GM19043 (cell line): Measurements from ENCODE around the gene TRAPPC14.
"Not testable (repeated sequence)": the region's sequence is repeated elsewhere in the genome, so short reads cannot be mapped to it uniquely, and the experiment has no call there.

ENCODE experiments used
- ATAC-seq: cut with Tn5 transposase; IDR thresholded peaks from one replicate; pipeline ENCODE4 v1.9.1; 2021; ENCODE audit warnings: low read depth; ENCODE audit not compliant: unreplicated experiment

The TRAPPC14 gene

DNA sequence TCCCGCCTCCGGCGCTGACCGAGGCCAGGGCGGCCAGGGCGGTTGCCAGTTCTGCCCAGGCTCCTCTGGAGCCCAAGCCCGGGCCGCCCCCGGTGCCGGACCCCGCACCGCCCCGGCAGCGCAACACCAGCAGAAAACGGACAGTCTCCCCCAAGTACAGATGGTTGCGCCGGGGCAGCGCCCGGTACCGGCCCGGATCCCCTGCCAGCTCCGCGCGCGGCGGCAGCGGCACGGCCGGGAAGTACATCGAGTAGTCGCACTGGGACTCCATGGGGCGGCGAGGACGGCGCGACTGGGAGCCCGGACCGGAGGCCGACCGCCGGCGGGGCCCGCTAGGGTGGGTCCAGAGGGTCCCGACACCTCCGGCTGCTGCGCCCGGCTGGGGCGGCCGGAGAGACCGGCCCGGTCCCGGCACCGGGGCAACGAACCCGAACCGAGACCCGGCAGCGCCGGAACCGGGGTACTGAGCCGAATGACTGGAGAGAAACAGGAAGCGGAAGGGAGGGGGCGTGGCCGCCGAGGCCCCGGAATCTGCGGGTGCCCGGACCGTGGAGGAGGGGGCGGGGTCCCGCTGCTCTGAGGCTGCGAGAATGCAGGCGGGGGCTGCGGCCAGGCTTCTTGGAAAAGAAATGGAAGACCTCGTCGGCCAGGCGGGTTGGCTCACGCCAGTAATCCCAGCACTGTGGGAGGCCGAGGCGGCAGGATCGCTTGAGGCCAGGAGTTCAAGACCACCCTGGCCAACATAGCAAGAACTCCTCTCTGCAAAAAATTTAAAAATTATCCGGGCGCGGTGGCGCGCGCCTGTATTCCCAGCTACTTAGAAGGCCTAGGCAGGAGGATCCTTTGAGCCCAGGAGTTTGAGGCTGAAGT lies at the start of gene TRAPPC14:
Gene TRAPPC14, minus strand, starts transcription at position 495 of the 870 bp plus-strand sequence. Its CDS starts 224 bp downstream, at position 271.
- ATAC-seq, result peak; percentile 82

DNA sequence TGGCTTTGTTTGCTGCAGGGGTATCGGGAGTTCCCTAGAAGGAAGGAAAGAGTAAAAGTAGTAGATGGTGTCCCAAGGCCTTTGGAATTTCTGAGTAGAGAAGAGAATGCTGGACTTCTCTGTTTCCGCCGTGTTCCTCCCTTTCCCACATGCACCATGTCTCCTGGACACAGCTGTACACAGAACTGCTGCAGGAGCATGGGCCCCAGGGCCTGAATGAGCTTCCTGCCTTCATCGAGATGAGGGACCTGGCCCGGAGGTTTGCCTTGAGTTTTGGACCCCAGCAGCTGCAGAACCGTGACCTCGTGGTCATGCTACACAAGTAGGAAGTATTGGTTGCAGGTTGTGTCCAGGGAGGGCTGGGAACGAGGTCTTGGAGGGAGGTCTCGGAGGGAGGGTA lies 45.9 kb upstream of the TRAPPC14 start:
- no peak for ATAC-seq

DNA sequence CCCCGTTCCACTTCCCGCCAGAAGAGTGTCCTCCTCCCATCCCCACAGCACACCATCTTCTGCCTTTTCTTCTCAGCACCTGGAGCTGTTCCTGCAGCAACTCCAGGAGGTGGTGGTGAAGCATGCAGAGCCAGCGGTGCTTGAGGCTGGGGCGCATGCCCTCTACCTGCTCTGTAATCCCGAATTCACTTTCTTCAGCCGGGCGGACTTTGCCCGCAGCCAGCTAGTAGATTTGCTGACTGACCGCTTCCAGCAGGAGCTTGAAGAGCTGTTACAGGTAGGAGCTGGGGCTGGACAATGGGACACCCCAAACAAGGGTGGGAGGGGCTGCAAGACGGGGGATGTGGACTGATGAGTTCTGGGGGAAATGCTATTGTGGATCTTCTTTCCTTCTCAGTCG lies 42.2 kb upstream of the TRAPPC14 start:
- no peak for ATAC-seq

DNA sequence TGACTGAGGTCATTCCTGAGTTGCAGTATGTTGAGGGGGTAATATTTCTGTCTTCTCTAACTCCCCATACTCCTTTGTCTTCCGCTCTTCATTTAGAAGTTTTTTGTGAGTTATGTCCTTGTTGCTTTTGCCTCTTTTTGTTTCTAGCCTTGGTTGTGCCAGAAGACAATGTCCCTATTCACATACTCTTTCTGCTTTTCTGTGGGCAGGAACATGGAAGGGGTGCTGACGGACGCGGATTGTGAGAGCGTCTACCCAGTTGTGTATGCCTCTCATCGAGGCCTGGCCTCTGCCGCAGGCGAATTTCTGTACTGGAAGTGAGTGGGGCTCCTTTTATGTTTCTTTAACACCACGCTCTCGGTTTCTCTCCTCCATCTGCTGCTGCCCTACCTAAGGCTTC lies 39.7 kb upstream of the TRAPPC14 start:
- ATAC-seq, result no peak

DNA sequence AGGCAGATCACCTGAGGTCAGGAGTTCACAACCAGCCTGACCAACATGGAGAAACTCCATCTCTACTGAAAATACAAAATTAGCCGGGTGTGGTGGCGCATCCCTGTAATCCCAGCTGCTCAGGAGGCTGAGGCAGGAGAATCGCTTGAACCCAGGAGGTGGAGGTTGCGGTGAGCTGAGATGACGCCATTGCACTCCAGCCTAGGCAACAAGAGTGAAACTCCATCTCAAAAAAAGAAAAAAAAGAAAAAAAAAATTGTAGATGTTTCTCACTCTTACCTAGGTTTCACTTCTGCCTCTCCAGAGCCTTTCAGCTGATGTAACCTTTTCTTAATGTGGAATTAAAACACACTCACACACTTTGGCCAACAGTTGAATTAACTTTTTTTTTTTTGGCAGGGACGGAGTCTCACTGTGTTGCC lies 37.4 kb upstream of the TRAPPC14 start:
- ATAC-seq, result not testable (repeated sequence)

DNA sequence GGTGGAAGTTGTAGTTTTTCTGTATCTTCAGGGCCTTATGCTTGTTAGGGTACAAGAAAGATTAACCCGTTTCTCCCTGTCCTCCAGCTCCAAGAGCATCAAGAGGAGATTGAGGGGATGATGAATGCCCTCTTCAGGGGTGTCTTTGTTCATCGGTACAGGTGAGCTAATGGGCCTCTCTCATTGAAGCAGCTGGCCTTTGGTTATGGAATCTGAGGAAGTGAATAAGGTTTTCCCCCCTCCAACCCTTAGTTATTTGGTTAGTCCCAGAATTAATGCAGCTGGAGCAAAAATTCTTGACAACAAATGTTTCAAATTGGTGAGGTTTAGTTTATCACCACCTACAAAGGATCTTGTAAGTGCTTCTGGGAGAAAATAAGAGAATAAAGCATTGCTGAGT lies 36.7 kb upstream of the TRAPPC14 start:
- no peak for ATAC-seq

DNA sequence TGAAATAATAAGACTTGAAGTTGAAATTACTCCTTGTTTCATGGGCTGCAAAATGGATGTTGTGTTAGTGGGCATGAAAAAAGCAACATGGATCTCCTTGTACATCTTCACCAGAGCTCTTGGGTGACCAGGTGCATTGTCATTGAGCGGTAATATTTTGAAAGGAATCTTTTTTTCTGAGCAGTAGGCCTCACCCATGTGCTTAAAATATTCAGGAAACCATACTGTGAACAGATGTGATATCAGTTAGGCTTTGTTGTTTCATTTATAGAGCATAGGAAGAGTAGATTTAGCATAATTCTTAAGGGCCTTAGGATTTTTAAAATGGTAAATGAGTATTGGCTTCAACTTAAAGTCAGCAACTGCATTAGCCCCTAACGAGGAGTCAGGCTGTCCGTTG lies 34.4 kb upstream of the TRAPPC14 start:
- no peak for ATAC-seq

DNA sequence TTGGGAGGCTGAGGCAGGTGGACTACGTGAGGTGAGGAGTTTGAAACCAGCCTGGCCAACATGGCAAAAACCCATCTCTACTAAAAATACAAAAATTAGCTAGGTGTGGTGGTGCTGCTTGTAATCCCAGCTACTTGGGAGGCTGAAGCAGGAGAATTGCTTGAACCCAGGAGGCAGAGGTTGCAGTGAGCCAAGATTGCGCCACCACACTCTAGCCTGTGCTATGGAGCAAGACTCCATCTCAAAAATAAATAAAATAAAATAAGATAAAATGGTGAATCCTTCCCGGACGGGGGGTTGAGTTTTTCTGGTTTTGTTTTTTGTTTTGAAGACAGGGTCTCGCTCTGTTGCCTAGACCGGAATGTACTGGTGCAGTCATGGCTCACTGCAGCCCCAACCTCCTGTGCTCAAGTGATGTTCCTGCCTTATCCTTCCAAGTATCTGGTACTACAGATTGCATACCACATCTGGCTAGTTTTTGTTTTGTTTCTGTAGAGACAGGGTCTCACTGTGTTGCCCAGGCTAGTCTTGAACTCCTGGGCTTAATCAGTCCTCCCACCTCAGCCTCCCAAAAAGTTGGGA lies 33.8 kb upstream of the TRAPPC14 start:
- ATAC-seq, result not testable (repeated sequence)

GRCh38 chr7:100191775-100192174 lies 33.3 kb upstream of the TRAPPC14 start:
- ATAC-seq, result no peak

- ATAC-seq, result no peak
Observed at GRCh38 chr7:100190048-100190711, 31.7 kb upstream of the TRAPPC14 start.

DNA sequence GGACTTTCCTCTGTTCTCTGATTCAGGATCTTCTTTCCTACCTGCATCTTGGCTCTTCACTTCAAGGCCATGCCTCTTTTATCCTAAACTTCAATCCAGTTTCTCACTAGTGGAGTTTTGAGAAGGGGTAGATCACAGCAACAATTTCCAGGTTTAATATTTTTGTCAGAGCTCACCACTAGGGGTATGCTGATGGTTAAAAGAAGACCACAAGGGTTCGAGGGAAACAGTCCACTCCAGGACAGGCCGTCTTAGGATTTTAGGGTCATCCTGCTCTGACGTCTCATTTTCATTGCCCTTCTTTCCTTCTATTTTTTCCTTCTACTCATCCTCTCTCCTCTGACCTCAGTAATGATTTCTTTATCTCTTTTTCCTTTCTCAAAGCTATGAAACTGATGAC lies 30.5 kb upstream of the TRAPPC14 start:
- no peak for ATAC-seq

DNA sequence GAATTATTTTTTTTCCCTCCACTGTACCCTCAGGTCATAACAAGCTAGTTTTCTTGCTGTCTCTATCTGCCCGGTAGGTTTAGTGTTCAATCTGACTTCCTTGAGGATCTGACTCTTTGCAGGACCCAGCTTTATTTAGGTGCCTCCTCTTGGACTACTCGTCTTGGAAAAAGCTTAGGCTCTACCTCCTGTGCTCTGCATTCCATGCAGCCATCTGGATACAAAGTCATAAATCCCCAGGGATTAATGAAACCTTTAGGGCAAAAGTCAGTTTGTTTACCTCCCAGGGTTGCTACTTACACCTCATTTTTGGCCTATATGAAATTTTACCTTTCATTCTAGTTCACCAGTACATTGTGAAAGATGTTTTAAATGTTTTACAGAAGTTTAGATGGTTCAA lies 27.2 kb upstream of the TRAPPC14 start:
- no peak for ATAC-seq

DNA sequence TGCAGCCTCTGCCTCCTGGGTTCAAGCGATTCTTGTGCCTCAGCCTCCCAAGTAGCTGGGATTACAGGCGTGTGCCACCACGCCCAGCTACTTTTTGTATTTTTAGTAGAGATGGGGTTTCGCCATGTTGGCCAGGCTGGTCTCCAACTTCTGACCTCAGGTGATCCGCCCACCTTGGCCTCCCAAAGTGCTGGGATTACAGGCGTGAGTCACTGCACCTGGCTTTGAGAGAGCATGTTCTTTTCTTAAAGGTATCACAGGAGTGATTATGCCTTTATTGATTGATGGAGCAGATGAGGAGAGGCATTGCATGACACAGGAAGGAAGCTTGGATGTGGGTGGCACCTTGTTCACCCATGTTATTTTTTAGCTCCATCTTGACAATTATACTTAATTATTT lies 24.6 kb upstream of the TRAPPC14 start:
- not testable (repeated sequence) for ATAC-seq

DNA sequence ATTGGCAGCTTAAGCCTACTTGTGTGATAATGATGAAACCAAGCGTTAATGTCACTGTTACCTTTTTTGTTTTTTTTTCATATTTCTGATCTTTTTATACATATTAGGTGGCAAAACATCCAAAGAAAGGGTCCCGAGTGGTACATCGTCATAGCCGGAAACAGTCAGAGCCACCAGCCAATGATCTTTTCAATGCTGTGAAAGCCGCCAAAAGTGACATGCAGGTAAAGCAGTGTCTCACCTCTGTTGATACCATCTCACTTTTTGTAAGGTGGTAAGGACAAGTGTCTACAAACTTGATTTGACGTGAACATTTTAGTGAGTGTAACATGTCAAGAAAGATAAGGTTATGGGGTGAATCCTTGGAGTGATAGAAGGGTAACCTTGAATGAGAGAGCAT lies 24.1 kb upstream of the TRAPPC14 start:
- ATAC-seq, result not testable (repeated sequence)

DNA sequence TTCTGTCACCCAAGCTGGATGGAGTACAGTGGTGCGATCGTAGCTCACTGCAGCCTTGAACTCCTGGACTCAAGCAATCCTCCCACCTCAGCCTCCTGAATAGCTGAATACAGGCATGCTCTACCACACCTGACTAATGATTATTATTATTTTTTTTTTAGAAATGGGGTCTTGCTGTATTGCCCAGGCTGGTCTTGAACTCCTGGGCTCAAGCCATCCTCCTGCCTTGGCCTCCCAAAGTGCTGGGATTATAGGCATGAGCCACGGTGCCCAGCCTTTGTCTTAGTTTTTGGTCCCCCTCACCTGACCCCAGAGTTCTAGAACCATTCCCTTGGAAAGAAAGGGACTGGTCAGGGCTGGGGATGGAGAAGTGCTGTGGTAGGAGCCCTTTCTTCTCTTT lies 21.6 kb upstream of the TRAPPC14 start:
- not testable (repeated sequence) for ATAC-seq

GRCh38 chr7:100177045-100178001 lies 18.8 kb upstream of the TRAPPC14 start, which contains the start of the genes GPC2 and STAG3:
GPC2 (minus strand) TSS chr7:100177381; CDS start chr7:100177199, 182 bp downstream.
STAG3 (plus strand) TSS chr7:100177918; CDS start chr7:100180557, 2,639 bp downstream.
- ATAC-seq, result peak; percentile 77

DNA sequence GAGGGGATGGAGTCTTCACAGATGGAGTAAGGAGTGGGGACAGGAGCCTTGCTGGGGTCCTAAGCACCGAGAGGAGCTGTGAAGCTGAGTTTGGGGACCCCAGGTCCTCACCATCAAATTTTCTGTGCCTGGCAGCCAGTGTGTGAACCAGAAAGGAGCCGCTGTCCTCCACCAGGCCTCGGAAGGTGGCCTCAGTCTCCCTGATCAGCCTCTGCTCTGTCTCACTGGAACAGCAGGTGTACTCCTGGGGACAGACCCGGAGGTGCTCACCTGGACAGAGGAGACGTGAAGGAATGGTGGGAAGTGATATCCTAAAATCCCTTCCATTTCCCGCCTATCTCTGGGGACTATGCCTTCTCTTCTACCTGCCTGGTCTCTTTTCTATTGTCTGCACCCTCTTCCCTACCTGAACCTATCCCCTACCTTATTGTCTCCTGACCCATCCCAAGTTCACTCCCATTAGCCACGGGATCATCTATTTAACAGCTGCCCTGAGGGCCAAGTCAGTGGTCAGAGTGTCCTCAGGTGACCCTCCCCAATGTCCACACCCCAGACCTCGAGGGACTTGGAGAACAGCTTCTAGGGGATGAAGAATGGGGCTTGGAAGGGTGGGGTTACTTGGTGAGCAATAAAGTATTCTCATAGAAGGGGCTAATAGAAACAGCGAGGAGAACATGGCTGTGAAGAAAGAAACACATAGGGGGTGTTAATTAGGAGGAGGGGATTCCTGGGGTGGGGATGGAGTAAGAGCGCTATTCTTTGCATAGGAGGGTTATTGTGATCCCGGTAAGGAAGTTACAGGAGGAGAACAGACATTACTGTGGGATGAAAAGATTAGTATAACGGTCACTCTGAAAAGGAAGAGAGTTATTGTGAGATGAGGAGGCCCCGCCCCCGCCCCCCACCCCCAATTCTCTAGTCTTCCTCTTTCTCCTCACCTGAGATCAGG lies 17.8 kb upstream of the TRAPPC14 start:
- ATAC-seq, result no peak

DNA sequence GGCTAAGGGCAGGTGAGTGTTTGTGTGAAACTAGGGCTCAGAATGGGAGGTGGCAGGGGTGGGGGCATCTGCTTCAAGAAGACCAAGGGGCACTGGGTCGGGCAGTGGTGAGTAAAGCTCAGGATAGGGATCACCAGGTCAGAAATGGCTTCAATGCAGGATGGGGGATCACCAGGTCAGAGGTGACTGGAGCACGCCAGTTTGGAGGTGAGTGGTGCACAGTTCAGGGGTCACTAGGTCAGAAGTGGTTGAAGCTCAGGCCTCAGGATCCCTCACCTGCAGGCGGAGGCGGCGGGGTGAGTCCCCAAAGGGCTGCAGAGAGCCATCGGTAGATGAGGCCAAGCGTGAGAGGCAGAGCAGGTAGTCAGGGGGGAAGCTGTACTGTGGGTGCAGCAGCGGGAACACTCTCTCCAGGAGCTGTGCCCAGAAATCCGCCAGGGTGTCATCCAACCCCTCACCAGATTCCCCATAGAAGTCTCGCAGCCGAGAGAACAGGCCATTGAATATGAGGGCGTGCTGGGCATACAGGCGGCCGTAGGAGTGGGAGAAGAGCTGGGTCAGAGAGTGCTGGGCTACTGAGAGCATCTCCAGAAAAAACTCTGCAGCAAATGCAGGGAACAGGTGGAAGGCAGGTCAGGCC lies 16.9 kb upstream of the TRAPPC14 start:
- no peak for ATAC-seq

- ATAC-seq, result no peak
Observed at GRCh38 chr7:100174582-100174981, 16.1 kb upstream of the TRAPPC14 start.
